ENCODE data around the gene CD300A. TPM values are rescaled to one million over a fixed set of nuclear protein-coding genes. Genes with fewer than 3 reads are reported as not detected.

Gene CD300A
- total RNA-seq, 1 experiment from 2014 or later, result 0.71 TPM

- ChIA-PET POLR2A (no interaction called here), CTCF (interaction anchor here (1.6 kb wide), 1 partner anchor 12 kb away, joined by 4 read pairs; no protein-coding TSS in a partner anchor), RAD21 (ENCODE audit: low non-redundant PET in 1 of 2, low total read pairs in 2 of 2, uncharacterized antibody in 2 of 2, unreplicated experiment in 2 of 2) (interaction anchor here in 1 of 2 experiments (0.7 kb wide), 1 partner anchor 32 kb away, joined by 3 read pairs; no protein-coding TSS in a partner anchor)
- Histone ChIP-seq H3K36me3 (ENCODE audit: control insufficient read depth in 1 of 2, insufficient read depth in 2 of 2, low read length in 2 of 2) (peaks cover 0 to 6% of the 10 kb centered on the region in 2 experiments; a peak in 1 of 4 replicates), H3K4me3 (replicated peaks in 1 of 2; ENCODE audit: low read depth in 1 of 2, low read length in 2 of 2) (no peak overlapping the region), H3K9ac (ENCODE audit: low read length) (no peak overlapping the region), H3K4me1 (ENCODE audit: control insufficient read depth in 1 of 2, insufficient read depth in 2 of 2, low read length in 2 of 2) (peaks cover 15 to 18% of the 10 kb centered on the region in 2 experiments), H4K20me1 (ENCODE audit: insufficient read depth) (no peaks in the 10 kb centered on the region), H2AFZ (ENCODE audit: low read depth, low read length, poor library complexity, severe bottlenecking) (no peak overlapping the region), H3K27ac (ENCODE audit: low read depth, low read length) (no peak overlapping the region), H3K27me3 (ENCODE audit: insufficient read depth, low read length) (no peaks in the 10 kb centered on the region), H3K4me2 (ENCODE audit: low read length) (no peak overlapping the region), H3K79me2 (ENCODE audit: insufficient read depth, low read length) (no peaks in the 10 kb centered on the region), H3K9me2 (ENCODE audit: insufficient read depth) (no peaks in the 10 kb centered on the region), H3K9me3 (ENCODE audit: control insufficient read depth in 1 of 2, insufficient read depth in 1 of 2, low read depth in 1 of 2, low read length in 2 of 2) (no peaks in the 10 kb centered on the region)
- ATAC-seq (no peak), DNase-seq (ENCODE audit: low read depth, low spot score) (no peak)
- no TSS peak for BruUV-seq (replicated peaks)
- TF ChIP-seq POLR2A (IDR thresholded peaks at IDR 0.05; ENCODE audit: borderline replicate concordance, extremely low read depth, insufficient read depth, insufficient read length) (no peak), POLR2AphosphoS5 (IDR thresholded peaks at IDR 0.05; ENCODE audit: low read depth, low read length) (no peak), EZH2phosphoT487 (IDR thresholded peaks at IDR 0.05; ENCODE audit: borderline replicate concordance) (no peak), CEBPB (IDR thresholded peaks at IDR 0.05; ENCODE audit: low read depth) (no peak), SRF (IDR thresholded peaks at IDR 0.05; ENCODE audit: low read depth) (no peak), TCF7L2 (IDR thresholded peaks at IDR 0.05; ENCODE audit: borderline replicate concordance, extremely low read depth, insufficient read depth, insufficient read length) (no peak), EGR1 (IDR thresholded peaks at IDR 0.05; ENCODE audit: low read depth) (no peak), ZFX (IDR thresholded peaks at IDR 0.05) (no peak), EZH2 (IDR thresholded peaks at IDR 0.05) (no peak), ELF1 (IDR thresholded peaks at IDR 0.05; ENCODE audit: borderline replicate concordance, low read depth) (no peak), CTCF (IDR thresholded peaks at IDR 0.05 in 2 of 3, conservative IDR thresholded peaks at IDR 0.05 in 1 of 3; ENCODE audit: borderline replicate concordance in 1 of 3, insufficient read depth in 1 of 3, low read depth in 2 of 3, low read length in 2 of 3) (no peak), CBX3 (IDR thresholded peaks at IDR 0.05; ENCODE audit: low read depth) (no peak), ZNF274 (IDR thresholded peaks at IDR 0.05; ENCODE audit: low read depth, low read length) (no peak), SIN3A (IDR thresholded peaks at IDR 0.05; ENCODE audit: low read depth) (no peak), REST (IDR thresholded peaks at IDR 0.05; ENCODE audit: low read depth) (no peak)
- intact Hi-C loops (cut with micrococcal nuclease), result no loop called here
Observed at GRCh38 chr17:74449773-74450172, 16.7 kb upstream of the CD300A start.
